Measurements from ENCODE around the gene TNF. TPM values are rescaled to one million over a fixed set of nuclear protein-coding genes. Genes with fewer than 3 reads are reported as not detected.

TNF gene
- total and polyA plus RNA-seq, 2 of the 13 experiments (the other 11 are each of a cell fraction or from before 2014, with no cell fraction given), result not detected

DNA sequence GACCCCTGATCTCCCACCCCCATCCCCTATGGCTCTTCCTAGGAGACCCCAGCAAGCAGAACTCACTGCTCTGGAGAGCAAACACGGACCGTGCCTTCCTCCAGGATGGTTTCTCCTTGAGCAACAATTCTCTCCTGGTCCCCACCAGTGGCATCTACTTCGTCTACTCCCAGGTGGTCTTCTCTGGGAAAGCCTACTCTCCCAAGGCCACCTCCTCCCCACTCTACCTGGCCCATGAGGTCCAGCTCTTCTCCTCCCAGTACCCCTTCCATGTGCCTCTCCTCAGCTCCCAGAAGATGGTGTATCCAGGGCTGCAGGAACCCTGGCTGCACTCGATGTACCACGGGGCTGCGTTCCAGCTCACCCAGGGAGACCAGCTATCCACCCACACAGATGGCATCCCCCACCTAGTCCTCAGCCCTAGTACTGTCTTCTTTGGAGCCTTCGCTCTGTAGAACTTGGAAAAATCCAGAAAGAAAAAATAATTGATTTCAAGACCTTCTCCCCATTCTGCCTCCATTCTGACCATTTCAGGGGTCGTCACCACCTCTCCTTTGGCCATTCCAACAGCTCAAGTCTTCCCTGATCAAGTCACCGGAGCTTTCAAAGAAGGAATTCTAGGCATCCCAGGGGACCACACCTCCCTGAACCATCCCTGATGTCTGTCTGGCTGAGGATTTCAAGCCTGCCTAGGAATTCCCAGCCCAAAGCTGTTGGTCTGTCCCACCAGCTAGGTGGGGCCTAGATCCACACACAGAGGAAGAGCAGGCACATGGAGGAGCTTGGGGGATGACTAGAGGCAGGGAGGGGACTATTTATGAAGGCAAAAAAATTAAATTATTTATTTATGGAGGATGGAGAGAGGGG lies 1.9 kb upstream of the TNF start:
- no TSS peak for BruUV-seq (replicated peaks)
- ATAC-seq (no peak), FAIRE-seq (no peak), DNase-seq (ENCODE audit: low spot score) (no peak)
- Histone ChIP-seq H3K9ac (ENCODE audit: insufficient read depth, low read depth, low read length) (no peak overlapping the region), H3K4me1 (ENCODE audit: insufficient read depth, low read length) (no peaks in the 10 kb centered on the region), H3K27me3 (ENCODE audit: control insufficient read depth in 1 of 2, insufficient read depth in 2 of 2, low read length in 2 of 2) (peaks cover 20 to 85% of the 10 kb centered on the region in 2 experiments), H2AFZ (ENCODE audit: low read length) (no peak overlapping the region), H3K27ac (ENCODE audit: extremely low read length, insufficient read depth, low read length) (no peak overlapping the region), H3K9me3 (ENCODE audit: low read length) (no peaks in the 10 kb centered on the region), H3K36me3 (replicated peaks in 1 of 2; ENCODE audit: control insufficient read depth in 1 of 2, insufficient read depth in 2 of 2, low read length in 2 of 2) (no peaks in the 10 kb centered on the region), H4K20me1 (ENCODE audit: insufficient read depth, low read length) (no peaks in the 10 kb centered on the region), H3K4me3 (replicated peaks in 1 of 3; ENCODE audit: insufficient read depth in 1 of 3, low read depth in 2 of 3, low read length in 3 of 3) (no peak overlapping the region), H3K79me2 (ENCODE audit: insufficient read depth, low read length) (no peaks in the 10 kb centered on the region), H3K4me2 (ENCODE audit: low read depth, low read length) (no peak overlapping the region)
- 26% methylated on average over 9 of the region's 9 CpGs for WGBS (ENCODE audit: low lambda C conversion rate)
- CTCF ChIA-PET (ENCODE audit: low intra/inter-chr PET ratio, low total read pairs), result no interaction called here
- in situ Hi-C loops (cut with HindIII; ENCODE audit: extremely low pct_ligation_motif_present, low pct_unique_long_range_greater_than_20kb) (no loop called here), intact Hi-C loops (cut with micrococcal nuclease; ENCODE audit: unreplicated experiment) (no loop called here)
- TF ChIP-seq ZNF329 (CRISPR knock-in tag; IDR thresholded peaks at IDR 0.05; ENCODE audit: low read depth) (no peak), TOPORS (CRISPR knock-in tag; IDR thresholded peaks at IDR 0.05) (no peak), CENPX (CRISPR knock-in tag; IDR thresholded peaks at IDR 0.05) (no peak), ELF4 (CRISPR knock-in tag; IDR thresholded peaks at IDR 0.05; ENCODE audit: borderline replicate concordance) (no peak), MTF1 (CRISPR knock-in tag; IDR thresholded peaks at IDR 0.05) (no peak), FIP1L1 (IDR thresholded peaks at IDR 0.05; ENCODE audit: borderline replicate concordance, insufficient read depth, low read depth, low read length) (no peak), NRL (CRISPR knock-in tag; IDR thresholded peaks at IDR 0.05; ENCODE audit: borderline replicate concordance) (no peak), HOXA3 (CRISPR knock-in tag; IDR thresholded peaks at IDR 0.05) (no peak), ZNF121 (CRISPR knock-in tag; IDR thresholded peaks at IDR 0.05) (no peak), DNMT1 (CRISPR knock-in tag; IDR thresholded peaks at IDR 0.05) (no peak), ETV5 (CRISPR knock-in tag; IDR thresholded peaks at IDR 0.05; ENCODE audit: borderline replicate concordance) (no peak), EHMT2 (IDR thresholded peaks at IDR 0.05; ENCODE audit: borderline replicate concordance, low read depth, low read length) (no peak), HNRNPLL (IDR thresholded peaks at IDR 0.05; ENCODE audit: low read depth, low read length, poor library complexity, severe bottlenecking) (no peak), JDP2 (CRISPR knock-in tag; IDR thresholded peaks at IDR 0.05; ENCODE audit: borderline replicate concordance) (no peak), ZBTB21 (CRISPR knock-in tag; IDR thresholded peaks at IDR 0.05) (no peak), XRCC5 (optimal IDR thresholded peaks at IDR 0.05; ENCODE audit: low read length) (no peak), ZSCAN9 (CRISPR knock-in tag; IDR thresholded peaks at IDR 0.05; ENCODE audit: borderline replicate concordance) (no peak)
- TF ChIP-seq, protein P1, sequence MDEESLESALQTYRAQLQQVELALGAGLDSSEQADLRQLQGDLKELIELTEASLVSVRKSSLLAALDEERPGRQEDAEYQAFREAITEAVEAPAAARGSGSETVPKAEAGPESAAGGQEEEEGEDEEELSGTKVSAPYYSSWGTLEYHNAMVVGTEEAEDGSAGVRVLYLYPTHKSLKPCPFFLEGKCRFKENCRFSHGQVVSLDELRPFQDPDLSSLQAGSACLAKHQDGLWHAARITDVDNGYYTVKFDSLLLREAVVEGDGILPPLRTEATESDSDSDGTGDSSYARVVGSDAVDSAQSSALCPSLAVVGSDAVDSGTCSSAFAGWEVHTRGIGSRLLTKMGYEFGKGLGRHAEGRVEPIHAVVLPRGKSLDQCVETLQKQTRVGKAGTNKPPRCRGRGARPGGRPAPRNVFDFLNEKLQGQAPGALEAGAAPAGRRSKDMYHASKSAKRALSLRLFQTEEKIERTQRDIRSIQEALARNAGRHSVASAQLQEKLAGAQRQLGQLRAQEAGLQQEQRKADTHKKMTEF (CRISPR knock-in tag; IDR thresholded peaks at IDR 0.05), result no peak
- TF ChIP-seq, protein P2, sequence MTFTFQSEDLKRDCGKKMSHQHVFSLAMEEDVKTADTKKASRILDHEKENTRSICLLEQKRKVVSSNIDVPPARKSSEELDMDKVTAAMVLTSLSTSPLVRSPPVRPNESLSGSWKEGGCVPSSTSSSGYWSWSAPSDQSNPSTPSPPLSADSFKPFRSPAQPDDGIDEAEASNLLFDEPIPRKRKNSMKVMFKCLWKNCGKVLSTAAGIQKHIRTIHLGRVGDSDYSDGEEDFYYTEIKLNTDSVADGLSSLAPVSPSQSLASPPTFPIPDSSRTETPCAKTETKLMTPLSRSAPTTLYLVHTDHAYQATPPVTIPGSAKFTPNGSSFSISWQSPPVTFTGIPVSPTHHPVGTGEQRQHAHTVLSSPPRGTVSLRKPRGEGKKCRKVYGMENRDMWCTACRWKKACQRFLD (CRISPR knock-in tag; IDR thresholded peaks at IDR 0.05; ENCODE audit: borderline replicate concordance), result no peak
- TF ChIP-seq, protein P3, sequence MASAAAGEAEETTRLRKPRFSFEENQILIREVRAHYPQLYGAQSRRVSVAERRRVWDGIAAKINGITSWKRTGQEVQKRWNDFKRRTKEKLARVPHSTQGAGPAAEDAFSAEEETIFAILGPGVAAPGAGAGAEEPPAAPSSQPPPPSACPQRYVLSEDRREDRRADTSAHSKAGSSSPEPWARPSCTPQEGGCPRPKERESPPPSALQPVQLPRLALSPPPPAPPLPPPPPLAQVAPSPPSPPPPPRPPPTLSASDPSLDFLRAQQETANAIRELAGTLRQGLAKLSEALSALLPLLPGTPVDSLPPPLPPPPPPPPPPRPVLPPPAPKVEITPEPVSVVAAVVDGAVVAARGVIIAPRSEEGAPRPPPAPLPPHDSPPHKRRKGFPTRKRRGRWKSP (CRISPR knock-in tag; IDR thresholded peaks at IDR 0.05), result no peak
- POLR2A ChIA-PET, result interaction anchor here (0.9 to 1.9 kb wide), 4 partner anchors 10 to 78 kb away, joined by 3 to 8 read pairs (median 4); partner anchors contain the start of genes DDX39B and NFKBIL1
